Neural progenitor cell (in vitro differentiated cells): Measurements from ENCODE around the gene HELZ2. TPM values are rescaled to one million over a fixed set of nuclear protein-coding genes. Genes with fewer than 3 reads are reported as not detected.

Source experiments
- DNase-seq: peaks from one replicate; pipeline ENCODE4 v3.0.0-alpha.2; 2016; ENCODE audit warnings: low spot score
- H2AFZ ChIP-seq: fragments of 200-600 bp; sonication (generic); replicated peaks from 2 replicates; pipeline ENCODE4 v1.6.1; 2016; ENCODE audit warnings: antibody characterized with exemption
- H3F3A ChIP-seq: fragments of 200-600 bp; sonication (generic); 2 replicates; pipeline ENCODE4 v1.6.1; 2016; ENCODE audit warnings: antibody characterized with exemption, low read depth
- H3K27ac ChIP-seq: fragments of 200-600 bp; sonication (generic); 2 replicates; pipeline ENCODE4 v1.5.1; 2016; ENCODE audit warnings: mild to moderate bottlenecking
- H3K27me3 ChIP-seq: fragments of 200-600 bp; sonication (generic); 2 replicates; pipeline ENCODE4 v1.6.1; 2016; ENCODE audit warnings: mild to moderate bottlenecking, moderate library complexity
- H3K36me3 ChIP-seq: fragments of 200-600 bp; sonication (generic); 2 replicates; pipeline ENCODE4 v1.5.1; 2016
- H3K4me1 ChIP-seq: fragments of 200-600 bp; sonication (generic); 2 replicates; pipeline ENCODE4 v1.6.1; 2016; ENCODE audit warnings: mixed run types
- H3K4me2 ChIP-seq: fragments of 200-600 bp; sonication (generic); 2 replicates; pipeline ENCODE4 v1.6.1; 2016
- H3K4me3 ChIP-seq: fragments of 200-600 bp; sonication (generic); 2 replicates; pipeline ENCODE4 v1.5.1; 2016
- H3K79me2 ChIP-seq: fragments of 200-600 bp; sonication (generic); 2 replicates; pipeline ENCODE4 v1.6.1; 2016; ENCODE audit warnings: low read depth
- H3K9ac ChIP-seq: fragments of 200-600 bp; sonication (generic); 2 replicates; pipeline ENCODE4 v1.6.1; 2016
- H3K9me3 ChIP-seq: fragments of 200-600 bp; sonication (generic); 2 replicates; pipeline ENCODE4 v1.5.1; 2016; ENCODE audit warnings: low read depth
- H4K20me1 ChIP-seq: fragments of 200-600 bp; sonication (generic); 2 replicates; pipeline ENCODE4 v1.6.1; 2016; ENCODE audit warnings: low read depth
- H3K27ac Mint-ChIP-seq: 3 replicates; pipeline ENCODE4 v1.8.0; 2021; ENCODE audit warnings: mixed read lengths
- H3K27me3 Mint-ChIP-seq: 2 replicates; pipeline ENCODE4 v1.8.0; 2022; ENCODE audit warnings: low read depth, mild to moderate bottlenecking, inconsistent platforms, moderate library complexity, mixed read lengths; ENCODE audit not compliant: insufficient read depth
- H3K36me3 Mint-ChIP-seq: 3 replicates; pipeline ENCODE4 v1.8.0; 2021; ENCODE audit warnings: mixed read lengths
- H3K4me1 Mint-ChIP-seq: 3 replicates; pipeline ENCODE4 v1.8.0; 2021; ENCODE audit warnings: mixed read lengths
- H3K4me3 Mint-ChIP-seq: 3 replicates; pipeline ENCODE4 v1.8.0; 2021; ENCODE audit warnings: mild to moderate bottlenecking, moderate library complexity, mixed read lengths
- H3K9me3 Mint-ChIP-seq: 3 replicates; pipeline ENCODE4 v1.8.0; 2020; ENCODE audit warnings: mixed read lengths
- EZH2 ChIP-seq: fragments of 200-600 bp; sonication (generic); IDR thresholded peaks from 2 replicates; pipeline ENCODE4 v1.6.1; 2017; ENCODE audit warnings: antibody characterized with exemption, mild to moderate bottlenecking, moderate library complexity
- EZH2phosphoT487 ChIP-seq: fragments of 200-600 bp; sonication (generic); IDR thresholded peaks from 2 replicates; pipeline ENCODE4 v1.6.1; 2017; ENCODE audit warnings: antibody characterized with exemption
- total RNA-seq: library from RNA; depleted of rRNA; stranded (reverse); fragments of >200 nt; gene quantifications from 2 replicates; pipeline ENCODE4 v1.2.3, GENCODE V29; 2015; ENCODE audit warnings: low replicate concordance
- TF ChIP-seq, protein P1 (sequence below): fragments of 200-600 bp; sonication (generic); IDR thresholded peaks from 2 replicates; pipeline ENCODE4 v1.5.1; 2017; ENCODE audit warnings: antibody characterized with exemption, mild to moderate bottlenecking

The HELZ2 gene
- total RNA-seq, 1 donor from 2014 or later: 2.9 TPM

DNA sequence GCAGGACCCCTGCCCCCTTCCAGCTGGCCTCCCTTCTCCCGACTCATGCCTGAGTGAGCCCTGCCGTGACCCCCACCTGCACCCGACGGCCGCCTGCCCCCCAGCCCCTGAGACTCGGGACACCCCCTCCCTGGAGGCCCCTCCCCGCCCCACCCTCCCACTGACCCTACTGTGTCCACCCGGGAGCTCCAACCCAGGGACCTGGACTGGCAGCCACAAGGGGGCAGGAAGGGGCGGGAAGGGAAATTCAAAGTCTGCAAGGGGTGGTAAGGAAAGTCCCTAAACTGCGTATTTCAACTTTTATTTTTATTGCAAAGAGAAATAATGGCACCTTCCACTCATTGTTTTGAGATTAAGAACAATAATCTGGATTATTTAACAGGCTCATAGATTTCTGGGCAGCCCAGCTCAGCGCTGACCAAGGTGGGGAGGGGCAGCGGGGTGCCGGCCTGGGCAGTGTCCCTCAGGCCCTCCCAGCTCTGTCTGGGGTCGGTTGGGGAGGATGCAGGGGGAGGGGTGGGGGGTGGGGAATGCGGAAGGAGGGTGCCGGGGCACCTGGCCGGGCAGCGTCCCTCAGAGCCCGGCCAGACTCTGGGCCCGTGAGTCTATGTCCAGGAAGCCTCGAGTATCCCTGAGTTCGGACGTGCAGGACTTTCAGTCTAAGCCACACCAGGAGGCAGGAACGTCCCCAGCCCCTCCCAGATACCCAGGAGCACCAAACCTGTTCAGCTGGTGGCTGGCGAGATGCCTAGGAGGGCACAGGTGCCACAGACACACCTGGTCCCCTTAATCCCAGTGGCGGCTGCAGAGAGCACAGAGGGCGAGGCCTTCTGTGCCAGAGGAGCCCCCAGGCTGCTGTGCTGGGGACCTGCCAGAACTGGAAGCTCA, 35.6 kb downstream of the HELZ2 start:
- no peaks in the 10 kb centered on the region for H3K9me3 ChIP-seq
- no peaks in the 10 kb centered on the region for H3K36me3 ChIP-seq
- H4K20me1 ChIP-seq: no peaks in the 10 kb centered on the region
- TF ChIP-seq, protein P1, sequence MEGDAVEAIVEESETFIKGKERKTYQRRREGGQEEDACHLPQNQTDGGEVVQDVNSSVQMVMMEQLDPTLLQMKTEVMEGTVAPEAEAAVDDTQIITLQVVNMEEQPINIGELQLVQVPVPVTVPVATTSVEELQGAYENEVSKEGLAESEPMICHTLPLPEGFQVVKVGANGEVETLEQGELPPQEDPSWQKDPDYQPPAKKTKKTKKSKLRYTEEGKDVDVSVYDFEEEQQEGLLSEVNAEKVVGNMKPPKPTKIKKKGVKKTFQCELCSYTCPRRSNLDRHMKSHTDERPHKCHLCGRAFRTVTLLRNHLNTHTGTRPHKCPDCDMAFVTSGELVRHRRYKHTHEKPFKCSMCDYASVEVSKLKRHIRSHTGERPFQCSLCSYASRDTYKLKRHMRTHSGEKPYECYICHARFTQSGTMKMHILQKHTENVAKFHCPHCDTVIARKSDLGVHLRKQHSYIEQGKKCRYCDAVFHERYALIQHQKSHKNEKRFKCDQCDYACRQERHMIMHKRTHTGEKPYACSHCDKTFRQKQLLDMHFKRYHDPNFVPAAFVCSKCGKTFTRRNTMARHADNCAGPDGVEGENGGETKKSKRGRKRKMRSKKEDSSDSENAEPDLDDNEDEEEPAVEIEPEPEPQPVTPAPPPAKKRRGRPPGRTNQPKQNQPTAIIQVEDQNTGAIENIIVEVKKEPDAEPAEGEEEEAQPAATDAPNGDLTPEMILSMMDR: peak; percentile 33
- TF ChIP-seq EZH2phosphoT487 (no peak), EZH2 (no peak)
- peak overlapping the region; percentile 42 for H3K4me3 ChIP-seq
- no peaks in the 10 kb centered on the region for H3K9me3 Mint-ChIP-seq
- peak overlapping the region; percentile 71 for H3K4me2 ChIP-seq
- no peaks in the 10 kb centered on the region for H3K79me2 ChIP-seq
- H3K36me3 Mint-ChIP-seq: no peaks in the 10 kb centered on the region
- H2AFZ ChIP-seq: no peak overlapping the region
- no peak overlapping the region for H3K27ac Mint-ChIP-seq
- no peak overlapping the region for H3K4me3 Mint-ChIP-seq
- no peak for DNase-seq
- H3K27ac ChIP-seq: no peak overlapping the region
- H3K27me3 ChIP-seq: no peaks in the 10 kb centered on the region
- H3K27me3 Mint-ChIP-seq: peaks cover under 1% of the 10 kb centered on the region
- peaks cover 3% of the 10 kb centered on the region for H3F3A ChIP-seq
- H3K9ac ChIP-seq: no peak overlapping the region
- peaks cover 6% of the 10 kb centered on the region for H3K4me1 Mint-ChIP-seq
- no peaks in the 10 kb centered on the region for H3K4me1 ChIP-seq

DNA sequence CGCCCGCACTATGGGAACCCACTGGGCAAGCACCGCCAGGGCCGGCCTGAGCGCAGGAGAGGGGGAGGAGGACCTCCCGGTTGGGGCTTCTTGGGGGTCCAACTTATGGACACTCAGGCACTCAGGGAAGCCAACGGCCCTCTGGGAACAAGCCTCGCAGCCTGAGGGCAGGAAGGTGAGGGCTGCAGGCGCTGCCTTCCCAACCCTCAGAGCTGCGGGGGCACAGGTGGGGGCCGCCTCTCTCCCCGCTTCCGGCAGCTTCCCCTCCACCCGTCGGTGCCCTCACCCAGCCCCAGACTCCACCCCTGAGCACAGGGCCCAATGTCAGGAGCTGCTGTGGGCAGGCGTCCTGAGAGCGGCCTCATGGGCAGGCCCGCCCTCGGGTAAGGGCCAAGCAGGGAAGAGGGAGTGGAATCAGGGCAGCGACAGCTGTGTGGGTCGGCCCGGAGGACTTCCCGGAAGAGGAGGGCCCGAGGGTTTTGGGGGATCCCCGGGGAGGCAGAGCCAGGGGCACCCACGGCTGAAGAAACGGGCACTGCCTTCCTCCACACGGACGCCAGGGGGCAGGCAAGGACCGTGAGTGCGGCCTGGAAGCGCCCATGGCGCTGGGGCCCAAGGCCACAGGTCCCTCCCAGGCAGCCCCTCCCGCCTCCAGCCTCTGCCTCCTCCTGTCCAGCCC, 36.4 kb downstream of the HELZ2 start:
- Histone ChIP-seq H3K27me3 (no peaks in the 10 kb centered on the region), H3K9me3 (no peaks in the 10 kb centered on the region), H3K79me2 (no peaks in the 10 kb centered on the region), H3K9ac (no peak overlapping the region), H3K36me3 (no peaks in the 10 kb centered on the region), H2AFZ (peak overlapping the region; percentile 70), H3K4me2 (peak overlapping the region; percentile 71), H3K27ac (no peak overlapping the region), H4K20me1 (no peaks in the 10 kb centered on the region), H3F3A (peaks cover 3% of the 10 kb centered on the region), H3K4me3 (peak overlapping the region; percentile 42), H3K4me1 (no peaks in the 10 kb centered on the region)
- Mint-ChIP-seq H3K36me3 (no peaks in the 10 kb centered on the region), H3K4me3 (no peak overlapping the region), H3K27ac (no peak overlapping the region), H3K4me1 (peaks cover 6% of the 10 kb centered on the region), H3K9me3 (no peaks in the 10 kb centered on the region), H3K27me3 (no peaks in the 10 kb centered on the region)
- TF ChIP-seq, protein P1: peak; percentile 72
- TF ChIP-seq EZH2phosphoT487 (no peak), EZH2 (no peak)
- DNase-seq: peak; percentile 95

DNA sequence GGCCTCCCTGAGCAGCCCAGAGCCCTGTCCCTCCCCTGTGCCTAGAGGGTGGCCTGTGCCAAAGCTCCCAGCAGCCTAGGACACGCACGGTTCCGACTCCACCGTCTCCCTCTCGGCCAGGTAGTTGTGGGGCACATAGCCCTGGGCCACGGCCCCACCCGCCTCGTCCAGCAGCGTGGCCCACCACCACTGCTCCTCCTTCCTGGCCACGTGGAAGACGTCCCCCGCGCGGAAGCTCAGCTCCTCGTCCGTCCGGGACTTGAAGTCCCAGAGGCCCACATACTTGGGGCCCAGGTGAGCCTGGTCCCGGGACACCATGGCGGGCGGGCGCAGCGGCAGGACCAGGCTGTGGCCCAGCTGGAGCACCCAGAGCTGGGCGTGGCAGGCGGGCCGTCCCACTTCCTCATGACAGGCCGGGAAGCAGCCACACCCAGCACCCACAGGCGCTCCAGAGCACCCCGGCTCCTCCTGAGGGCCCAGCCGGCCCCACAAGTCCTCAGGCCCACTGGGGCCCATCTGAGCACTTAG, 37.0 kb downstream of the HELZ2 start, which contains the start of gene PTK6:
Gene PTK6, minus strand, starts transcription at position 380 of the 528 bp plus-strand sequence. Its CDS starts 62 bp downstream, at position 318.
- H3K27me3 Mint-ChIP-seq: peaks cover 1% of the 10 kb centered on the region
- H3K9me3 Mint-ChIP-seq: no peaks in the 10 kb centered on the region
- peaks cover 7% of the 10 kb centered on the region for H3K4me1 Mint-ChIP-seq
- H3F3A ChIP-seq: peaks cover 3% of the 10 kb centered on the region
- H3K36me3 Mint-ChIP-seq: no peaks in the 10 kb centered on the region
- H3K4me1 ChIP-seq: no peaks in the 10 kb centered on the region
- H3K36me3 ChIP-seq: no peaks in the 10 kb centered on the region
- H3K27ac Mint-ChIP-seq: no peak within 1 kb of the TSS
- no peak within 1 kb of the TSS for H3K4me3 Mint-ChIP-seq
- H2AFZ ChIP-seq: peak within 1 kb of the TSS; percentile 70
- no peaks in the 10 kb centered on the region for H3K79me2 ChIP-seq
- H3K27ac ChIP-seq: no peak within 1 kb of the TSS
- H4K20me1 ChIP-seq: no peaks in the 10 kb centered on the region
- H3K4me2 ChIP-seq: peak within 1 kb of the TSS; percentile 71
- TF ChIP-seq EZH2: no peak
- TF ChIP-seq EZH2phosphoT487: no peak
- TF ChIP-seq, protein P1: no peak
- peak within 1 kb of the TSS; percentile 42 for H3K4me3 ChIP-seq
- H3K9ac ChIP-seq: no peak within 1 kb of the TSS
- DNase-seq: no peak
- H3K9me3 ChIP-seq: no peaks in the 10 kb centered on the region
- H3K27me3 ChIP-seq: no peaks in the 10 kb centered on the region
